ENCODE results near the gene SH3PXD2A. TPM values are rescaled to one million over a fixed set of nuclear protein-coding genes. Genes with fewer than 3 reads are reported as not detected.

The SH3PXD2A gene
- total and polyA plus RNA-seq, 2 of the 4 experiments (the other 2 are of a cell fraction) = 6.3 to 23.0 TPM

DNA sequence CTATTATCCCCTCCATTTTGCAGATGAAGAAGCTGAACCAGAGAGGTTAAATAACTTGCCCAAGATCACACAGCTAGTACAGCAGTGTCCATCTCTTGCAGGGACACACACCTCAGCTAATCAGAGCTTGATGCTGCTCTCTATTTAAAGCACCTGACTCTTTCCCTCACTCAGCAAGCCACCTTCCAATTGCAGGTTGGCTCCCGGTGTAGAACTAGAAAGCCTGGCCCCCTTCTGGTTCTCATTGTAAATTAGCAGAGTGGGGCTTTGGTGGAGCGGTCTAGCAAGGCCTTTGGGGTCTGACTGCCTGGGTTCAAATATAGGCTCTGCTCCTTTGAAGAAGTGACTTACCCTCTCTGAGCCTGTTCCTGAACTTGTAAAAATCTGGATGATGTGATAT lies 185.4 kb downstream of the SH3PXD2A start:
- ATAC-seq (ENCODE audit: low read depth) (no peak), DNase-seq (no peak)
- Histone ChIP-seq H3K4ac (ENCODE audit: low read depth, low read length) (no peak overlapping the region), H4K5ac (ENCODE audit: low read depth, low read length) (no peak overlapping the region), H4K91ac (ENCODE audit: insufficient read depth, low read depth, low read length) (no peak overlapping the region), H3K27me3 (ENCODE audit: control insufficient read depth, insufficient read depth, low read length) (no peaks in the 10 kb centered on the region), H2AFZ (replicated peaks; ENCODE audit: low read length, poor library complexity) (no peak overlapping the region), H3K4me3 (ENCODE audit: insufficient read depth, low read depth, low read length) (no peak overlapping the region), H3K4me2 (ENCODE audit: low read depth, low read length) (no peak overlapping the region), H2BK5ac (ENCODE audit: low read depth, low read length, poor library complexity, severe bottlenecking) (no peak overlapping the region), H3K9ac (ENCODE audit: low read depth, low read length) (no peak overlapping the region), H3K79me1 (ENCODE audit: low read depth in 1 of 2, low read length in 2 of 2) (peaks cover 26 to 79% of the 10 kb centered on the region in 2 experiments), H2AK9ac (replicated peaks; ENCODE audit: low read depth, low read length, poor library complexity) (no peak overlapping the region), H3K14ac (replicated peaks; ENCODE audit: low read depth, low read length) (no peak overlapping the region), H3K9me3 (ENCODE audit: control insufficient read depth, insufficient read depth, low read length) (no peaks in the 10 kb centered on the region), H3K18ac (ENCODE audit: low read depth, low read length) (no peak overlapping the region), H3K23ac (ENCODE audit: low read depth, low read length) (no peak overlapping the region), H2BK120ac (ENCODE audit: low read depth, low read length) (no peak overlapping the region), H4K8ac (ENCODE audit: low read depth in 2 of 2, low read length in 2 of 2) (no peak overlapping the region), H3K9me1 (ENCODE audit: insufficient read depth, low read length) (peaks cover 29% of the 10 kb centered on the region), H4K20me1 (ENCODE audit: insufficient read depth, low read length) (no peaks in the 10 kb centered on the region), H3K56ac (ENCODE audit: extremely low read depth, insufficient read depth, low read length) (no peak overlapping the region), H3K36me3 (ENCODE audit: control insufficient read depth, insufficient read depth, low read length) (peaks cover 8% of the 10 kb centered on the region; the same call in 1 of the 2 replicates), H2BK15ac (ENCODE audit: low read depth, low read length) (no peak overlapping the region), H2BK20ac (ENCODE audit: low read depth, low read length) (no peak overlapping the region), H3K4me1 (ENCODE audit: control insufficient read depth, insufficient read depth, low read length) (peaks cover 24% of the 10 kb centered on the region), H2AK5ac (ENCODE audit: low read depth, low read length) (no peak overlapping the region), H3K27ac (ENCODE audit: insufficient read depth, low read length) (no peak overlapping the region)
- ChIA-PET POLR2A (ENCODE audit: unreplicated experiment) (no interaction called here), CTCF (no interaction called here)
- BruUV-seq (replicated peaks) = no TSS peak
- in situ Hi-C loops (cut with MboI; ENCODE audit: low sequenced_read_pairs) = no loop called here
- dilution Hi-C loops (cut with HindIII; ENCODE audit: low sequenced_read_pairs, unreplicated experiment) = loop anchor here (10.0 kb wide), 1 partner anchor 55 kb away; no protein-coding TSS in a partner anchor
- no CpG with 5 or more reads among the region's 2 CpGs for WGBS, 2 experiments (ENCODE audit: extremely low coverage in 2 of 2, insufficient read length in 1 of 2)
- TF ChIP-seq FOS (IDR thresholded peaks at IDR 0.05; ENCODE audit: low read depth, low read length) = no peak
- no peak for TF ChIP-seq MAFK (IDR thresholded peaks at IDR 0.05; ENCODE audit: low read depth, low read length)
- TF ChIP-seq SMC3 (IDR thresholded peaks at IDR 0.05; ENCODE audit: low read depth, low read length) = no peak
- TF ChIP-seq, protein P1, sequence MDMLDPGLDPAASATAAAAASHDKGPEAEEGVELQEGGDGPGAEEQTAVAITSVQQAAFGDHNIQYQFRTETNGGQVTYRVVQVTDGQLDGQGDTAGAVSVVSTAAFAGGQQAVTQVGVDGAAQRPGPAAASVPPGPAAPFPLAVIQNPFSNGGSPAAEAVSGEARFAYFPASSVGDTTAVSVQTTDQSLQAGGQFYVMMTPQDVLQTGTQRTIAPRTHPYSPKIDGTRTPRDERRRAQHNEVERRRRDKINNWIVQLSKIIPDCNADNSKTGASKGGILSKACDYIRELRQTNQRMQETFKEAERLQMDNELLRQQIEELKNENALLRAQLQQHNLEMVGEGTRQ (IDR thresholded peaks at IDR 0.05; ENCODE audit: low read depth, low read length) = no peak
- TF ChIP-seq, protein P2, sequence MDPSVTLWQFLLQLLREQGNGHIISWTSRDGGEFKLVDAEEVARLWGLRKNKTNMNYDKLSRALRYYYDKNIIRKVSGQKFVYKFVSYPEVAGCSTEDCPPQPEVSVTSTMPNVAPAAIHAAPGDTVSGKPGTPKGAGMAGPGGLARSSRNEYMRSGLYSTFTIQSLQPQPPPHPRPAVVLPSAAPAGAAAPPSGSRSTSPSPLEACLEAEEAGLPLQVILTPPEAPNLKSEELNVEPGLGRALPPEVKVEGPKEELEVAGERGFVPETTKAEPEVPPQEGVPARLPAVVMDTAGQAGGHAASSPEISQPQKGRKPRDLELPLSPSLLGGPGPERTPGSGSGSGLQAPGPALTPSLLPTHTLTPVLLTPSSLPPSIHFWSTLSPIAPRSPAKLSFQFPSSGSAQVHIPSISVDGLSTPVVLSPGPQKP (IDR thresholded peaks at IDR 0.05; ENCODE audit: borderline replicate concordance, low read depth, low read length) = no peak
- no peak for TF ChIP-seq MAZ (IDR thresholded peaks at IDR 0.05; ENCODE audit: borderline replicate concordance, low read depth, low read length)
- TF ChIP-seq BHLHE40 (IDR thresholded peaks at IDR 0.05; ENCODE audit: low read depth, low read length) = no peak
- TF ChIP-seq RCOR1 (IDR thresholded peaks at IDR 0.05; ENCODE audit: insufficient replicate concordance, low read length) = no peak
- TF ChIP-seq CHD1 (IDR thresholded peaks at IDR 0.05; ENCODE audit: low read depth, low read length) = no peak
- TF ChIP-seq, protein P3, sequence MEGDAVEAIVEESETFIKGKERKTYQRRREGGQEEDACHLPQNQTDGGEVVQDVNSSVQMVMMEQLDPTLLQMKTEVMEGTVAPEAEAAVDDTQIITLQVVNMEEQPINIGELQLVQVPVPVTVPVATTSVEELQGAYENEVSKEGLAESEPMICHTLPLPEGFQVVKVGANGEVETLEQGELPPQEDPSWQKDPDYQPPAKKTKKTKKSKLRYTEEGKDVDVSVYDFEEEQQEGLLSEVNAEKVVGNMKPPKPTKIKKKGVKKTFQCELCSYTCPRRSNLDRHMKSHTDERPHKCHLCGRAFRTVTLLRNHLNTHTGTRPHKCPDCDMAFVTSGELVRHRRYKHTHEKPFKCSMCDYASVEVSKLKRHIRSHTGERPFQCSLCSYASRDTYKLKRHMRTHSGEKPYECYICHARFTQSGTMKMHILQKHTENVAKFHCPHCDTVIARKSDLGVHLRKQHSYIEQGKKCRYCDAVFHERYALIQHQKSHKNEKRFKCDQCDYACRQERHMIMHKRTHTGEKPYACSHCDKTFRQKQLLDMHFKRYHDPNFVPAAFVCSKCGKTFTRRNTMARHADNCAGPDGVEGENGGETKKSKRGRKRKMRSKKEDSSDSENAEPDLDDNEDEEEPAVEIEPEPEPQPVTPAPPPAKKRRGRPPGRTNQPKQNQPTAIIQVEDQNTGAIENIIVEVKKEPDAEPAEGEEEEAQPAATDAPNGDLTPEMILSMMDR (conservative IDR thresholded peaks at IDR 0.05; ENCODE audit: low read depth, low read length) = no peak
- TF ChIP-seq RAD21 (IDR thresholded peaks at IDR 0.05; ENCODE audit: low read length) = no peak
- TF ChIP-seq RFX5 (IDR thresholded peaks at IDR 0.05; ENCODE audit: low read depth, low read length) = no peak
- intact Hi-C loops (cut with micrococcal nuclease) = no loop called here
